Caco-2 (cell line): Measurements from ENCODE around the gene RASEF. TPM values are rescaled to one million over a fixed set of nuclear protein-coding genes. Genes with fewer than 3 reads are reported as not detected.

Experiments
- BruUV-seq: library from RNA; stranded (reverse); fragments of 400-500 nt; replicated peaks from 2 replicates; lab custom pipeline; 2021; lab: Mats Ljungman, UMichigan
- CTCF ChIA-PET: fragments of 300-600 bp; sonication (Branson Sonifier 250); formaldehyde crosslinking; loops from one replicate; lab custom pipeline; 2022; ENCODE audit warnings: antibody characterized with exemption; lab: Charles Lee
- POLR2A ChIA-PET: fragments of 300-600 bp; sonication (Branson Sonifier 250); formaldehyde crosslinking; loops from one replicate; lab custom pipeline; 2022; ENCODE audit warnings: antibody characterized with exemption; lab: Charles Lee
- DNase-seq, 2 experiments: peaks; one replicate each; pipeline versions ENCODE4 v3.0.0 to v3.0.0-alpha.2; 2020 to 2022
- H3K27me3 ChIP-seq: replicated peaks from 2 replicates; pipeline ENCODE4 v1.6.0; 2011; ENCODE audit warnings: low read length; ENCODE audit not compliant: control insufficient read depth, insufficient read depth
- H3K36me3 ChIP-seq: 2 replicates; pipeline ENCODE4 v1.5.1; 2011; ENCODE audit warnings: low read length; ENCODE audit not compliant: control insufficient read depth, insufficient read depth
- H3K4me1 ChIP-seq: fragments of 250-450 bp; sonication (Bioruptor Pico); 2 replicates; pipeline ENCODE4 v1.5.1; 2020; ENCODE audit warnings: mild to moderate bottlenecking
- H3K4me3 ChIP-seq: 2 replicates; pipeline ENCODE4 v1.5.1; 2011; ENCODE audit warnings: low read depth, mild to moderate bottlenecking, control low read depth, low read length
- H3K9me3 ChIP-seq: fragments of 250-450 bp; sonication (Bioruptor Pico); 2 replicates; pipeline ENCODE4 v1.5.1; 2020; ENCODE audit warnings: mild to moderate bottlenecking, moderate library complexity
- H3K27ac Mint-ChIP-seq: one replicate; pipeline ENCODE4 v1.8.0; 2022; ENCODE audit warnings: mixed read lengths; ENCODE audit not compliant: unreplicated experiment
- H3K27me3 Mint-ChIP-seq: one replicate; pipeline ENCODE4 v1.8.0; 2022; ENCODE audit warnings: mixed read lengths; ENCODE audit not compliant: insufficient read depth, unreplicated experiment
- H3K36me3 Mint-ChIP-seq: one replicate; pipeline ENCODE4 v1.8.0; 2022; ENCODE audit warnings: mild to moderate bottlenecking, mixed read lengths; ENCODE audit not compliant: insufficient read depth, unreplicated experiment
- H3K4me1 Mint-ChIP-seq: one replicate; pipeline ENCODE4 v1.8.0; 2022; ENCODE audit warnings: low read depth, mixed read lengths; ENCODE audit not compliant: unreplicated experiment
- H3K4me3 Mint-ChIP-seq: one replicate; pipeline ENCODE4 v1.8.0; 2022; ENCODE audit warnings: mild to moderate bottlenecking, moderate library complexity, mixed read lengths; ENCODE audit not compliant: unreplicated experiment
- H3K9me3 Mint-ChIP-seq: one replicate; pipeline ENCODE4 v1.8.0; 2022; ENCODE audit warnings: mixed read lengths; ENCODE audit not compliant: unreplicated experiment
- CTCF ChIP-seq, 2 experiments: fragments of 200-600 bp in 1 of 2; IDR thresholded peaks; 1 replicate in 1 of 2; 2 replicates in 1 of 2; pipeline versions ENCODE4 v1.5.1 to v1.8.0; 2011 to 2022; ENCODE audit warnings: antibody characterized with exemption in 1 of 2, control low read depth in 1 of 2, inconsistent platforms in 1 of 2, low read depth in 1 of 2, low read length in 1 of 2, mild to moderate bottlenecking in 1 of 2, moderate library complexity in 1 of 2; ENCODE audit not compliant: insufficient read depth in 1 of 2, severe bottlenecking in 1 of 2, unreplicated experiment in 1 of 2
- intact Hi-C: fragments of 100-400 bp; cut with micrococcal nuclease; formaldehyde crosslinking; loops from one replicate; pipeline ENCODE4 v1.10.0; 2022; ENCODE audit not compliant: unreplicated experiment
- total RNA-seq: library from RNA; stranded (reverse); gene quantifications from 2 replicates; pipeline ENCODE4 v1.2.3, GENCODE V29; 2022

Gene RASEF
- total RNA-seq, 1 experiment from 2014 or later, result 0.32 TPM

GRCh38 chr9:83012168-83012921, 50.6 kb downstream of the RASEF start:
- DNase-seq, result no peak
- ChIA-PET POLR2A (no interaction called here), CTCF (no interaction called here)
- Histone ChIP-seq H3K4me3 (no peak overlapping the region), H3K27me3 (no peaks in the 10 kb centered on the region), H3K36me3 (no peaks in the 10 kb centered on the region), H3K9me3 (no peaks in the 10 kb centered on the region), H3K4me1 (no peaks in the 10 kb centered on the region)
- Mint-ChIP-seq H3K9me3 (no peaks in the 10 kb centered on the region), H3K27ac (no peak overlapping the region), H3K4me3 (no peak overlapping the region), H3K27me3 (peaks cover 8% of the 10 kb centered on the region), H3K36me3 (no peaks in the 10 kb centered on the region), H3K4me1 (no peaks in the 10 kb centered on the region)
- TF ChIP-seq CTCF (IDR thresholded peaks at IDR 0.05; ENCODE audit: insufficient read depth in 1 of 2, low read depth in 1 of 2, low read length in 1 of 2, severe bottlenecking in 1 of 2, unreplicated experiment in 1 of 2), result no peak
- no TSS peak for BruUV-seq
- intact Hi-C loops, result no loop called here

- Mint-ChIP-seq H3K4me3 (no peak overlapping the region), H3K27ac (no peak overlapping the region), H3K36me3 (no peaks in the 10 kb centered on the region), H3K9me3 (no peaks in the 10 kb centered on the region), H3K27me3 (peaks cover 8% of the 10 kb centered on the region), H3K4me1 (no peaks in the 10 kb centered on the region)
- Histone ChIP-seq H3K4me3 (no peak overlapping the region), H3K4me1 (no peaks in the 10 kb centered on the region), H3K36me3 (no peaks in the 10 kb centered on the region), H3K27me3 (no peaks in the 10 kb centered on the region), H3K9me3 (no peaks in the 10 kb centered on the region)
- POLR2A ChIA-PET, result no interaction called here
- DNase-seq, result no peak
- CTCF ChIA-PET, result no interaction called here
- TF ChIP-seq CTCF (IDR thresholded peaks at IDR 0.05; ENCODE audit: insufficient read depth in 1 of 2, low read depth in 1 of 2, low read length in 1 of 2, severe bottlenecking in 1 of 2, unreplicated experiment in 1 of 2), result no peak
- intact Hi-C loops, result no loop called here
- no TSS peak for BruUV-seq
Observed at GRCh38 chr9:83011611-83012010, 51.3 kb downstream of the RASEF start.

- POLR2A ChIA-PET, result no interaction called here
- no peak for TF ChIP-seq CTCF (IDR thresholded peaks at IDR 0.05; ENCODE audit: insufficient read depth in 1 of 2, low read depth in 1 of 2, low read length in 1 of 2, severe bottlenecking in 1 of 2, unreplicated experiment in 1 of 2)
Observed at GRCh38 chr9:83007521-83008300, 55.2 kb downstream of the RASEF start.

More at GRCh38 chr9:83007521-83008300, 55.2 kb downstream of the RASEF start:
- Histone ChIP-seq H3K9me3 (no peaks in the 10 kb centered on the region), H3K36me3 (no peaks in the 10 kb centered on the region), H3K27me3 (no peaks in the 10 kb centered on the region), H3K4me3 (no peak overlapping the region), H3K4me1 (no peaks in the 10 kb centered on the region)
- intact Hi-C loops, result no loop called here
- no peaks in the 10 kb centered on the region for H3K4me1 Mint-ChIP-seq
- no peaks in the 10 kb centered on the region for H3K9me3 Mint-ChIP-seq
- DNase-seq, result no peak
- no peak overlapping the region for H3K27ac Mint-ChIP-seq
- peaks cover 8% of the 10 kb centered on the region for H3K27me3 Mint-ChIP-seq
- CTCF ChIA-PET, result no interaction called here
- no TSS peak for BruUV-seq
- H3K4me3 Mint-ChIP-seq, result no peak overlapping the region
- H3K36me3 Mint-ChIP-seq, result no peaks in the 10 kb centered on the region
